Measurements from ENCODE around the gene CUL5. TPM values are rescaled to one million over a fixed set of nuclear protein-coding genes. Genes with fewer than 3 reads are reported as not detected.
A peak's percentile ranks its signal among the peaks of the same experiment; 100 is the strongest.

CUL5 gene
- total and polyA plus RNA-seq, 2 donors from 2014 or later: 9.4 to 38.9 TPM

- H3K27me3 ChIP-seq (ENCODE audit: control insufficient read depth, insufficient read depth, low read length): no peaks in the 10 kb centered on the region
- peaks cover 0 to 3% (median 0%) of the 10 kb centered on the region in 3 donors for H3K36me3 ChIP-seq (ENCODE audit: control insufficient read depth in 2 of 3, insufficient read depth in 3 of 3, low read length in 3 of 3)
- no peak for DNase-seq
- no peak overlapping the region for H3K4me3 ChIP-seq (ENCODE audit: low read length in 3 of 3)
- TF ChIP-seq CTCF (IDR thresholded peaks at IDR 0.05; ENCODE audit: borderline replicate concordance, extremely low read depth, insufficient read depth): no peak
- H3K9ac ChIP-seq (ENCODE audit: low read length in 3 of 3): no peak overlapping the region
- intact Hi-C loops (cut with DNase I): no loop called here
- FAIRE-seq: peak; percentile 27
- H3K9me3 ChIP-seq (ENCODE audit: control insufficient read depth in 2 of 3, insufficient read depth in 1 of 3, low read length in 3 of 3): no peaks in the 10 kb centered on the region
- H3K4me1 ChIP-seq (ENCODE audit: control insufficient read depth in 2 of 3, insufficient read depth in 2 of 3, low read depth in 1 of 3, low read length in 3 of 3): no peaks in the 10 kb centered on the region
- no peak overlapping the region for H3K27ac ChIP-seq (ENCODE audit: low read depth in 2 of 2, low read length in 2 of 2)
Measured at GRCh38 chr11:108063410-108063809, 54.7 kb downstream of the CUL5 start.

- no peak for TF ChIP-seq CTCF (IDR thresholded peaks at IDR 0.05; ENCODE audit: borderline replicate concordance, extremely low read depth, insufficient read depth)
- intact Hi-C loops (cut with DNase I): no loop called here
- H3K9me3 ChIP-seq (ENCODE audit: control insufficient read depth in 2 of 3, insufficient read depth in 1 of 3, low read length in 3 of 3): no peaks in the 10 kb centered on the region
- H3K36me3 ChIP-seq (ENCODE audit: control insufficient read depth in 2 of 3, insufficient read depth in 3 of 3, low read length in 3 of 3): peaks cover 0 to 6% (median 0%) of the 10 kb centered on the region in 3 donors
- H3K27me3 ChIP-seq (ENCODE audit: control insufficient read depth, insufficient read depth, low read length): no peaks in the 10 kb centered on the region
- H3K27ac ChIP-seq (ENCODE audit: low read depth in 2 of 2, low read length in 2 of 2): no peak overlapping the region
- H3K4me1 ChIP-seq (ENCODE audit: control insufficient read depth in 2 of 3, insufficient read depth in 2 of 3, low read depth in 1 of 3, low read length in 3 of 3): no peaks in the 10 kb centered on the region
- no peak for DNase-seq
- peak; percentile 59 for FAIRE-seq
- H3K4me3 ChIP-seq (ENCODE audit: low read length in 3 of 3): no peak overlapping the region
- H3K9ac ChIP-seq (ENCODE audit: low read length in 3 of 3): no peak overlapping the region
Measured at GRCh38 chr11:108069947-108070346, 61.2 kb downstream of the CUL5 start.

GRCh38 chr11:108084811-108085210 lies 76.1 kb downstream of the CUL5 start:
- no peaks in the 10 kb centered on the region for H3K27me3 ChIP-seq (ENCODE audit: control insufficient read depth, insufficient read depth, low read length)
- FAIRE-seq (no peak), DNase-seq (peak in 2 of 5 donors; percentile 51 to 52)
- no peak for TF ChIP-seq CTCF (IDR thresholded peaks at IDR 0.05; ENCODE audit: borderline replicate concordance, extremely low read depth, insufficient read depth)
- no peak overlapping the region for H3K27ac ChIP-seq (ENCODE audit: low read depth in 2 of 2, low read length in 2 of 2)
- H3K4me1 ChIP-seq (ENCODE audit: control insufficient read depth in 2 of 3, insufficient read depth in 2 of 3, low read depth in 1 of 3, low read length in 3 of 3): no peaks in the 10 kb centered on the region
- intact Hi-C loops (cut with DNase I): no loop called here
- H3K36me3 ChIP-seq (ENCODE audit: control insufficient read depth in 2 of 3, insufficient read depth in 3 of 3, low read length in 3 of 3): peaks cover 3 to 14% (median 5%) of the 10 kb centered on the region in 3 donors
- H3K9ac ChIP-seq (ENCODE audit: low read length in 3 of 3): no peak overlapping the region
- no peaks in the 10 kb centered on the region for H3K9me3 ChIP-seq (ENCODE audit: control insufficient read depth in 2 of 3, insufficient read depth in 1 of 3, low read length in 3 of 3)
- H3K4me3 ChIP-seq (ENCODE audit: low read length in 3 of 3): no peak overlapping the region

- FAIRE-seq: no peak
- no peak for DNase-seq
- TF ChIP-seq CTCF (IDR thresholded peaks at IDR 0.05; ENCODE audit: borderline replicate concordance, extremely low read depth, insufficient read depth): no peak
- Histone ChIP-seq H3K27ac (ENCODE audit: low read depth in 2 of 2, low read length in 2 of 2) (no peak overlapping the region), H3K4me3 (ENCODE audit: low read length in 3 of 3) (no peak overlapping the region), H3K4me1 (ENCODE audit: control insufficient read depth in 2 of 3, insufficient read depth in 2 of 3, low read depth in 1 of 3, low read length in 3 of 3) (no peaks in the 10 kb centered on the region), H3K9me3 (ENCODE audit: control insufficient read depth in 2 of 3, insufficient read depth in 1 of 3, low read length in 3 of 3) (no peaks in the 10 kb centered on the region), H3K36me3 (ENCODE audit: control insufficient read depth in 2 of 3, insufficient read depth in 3 of 3, low read length in 3 of 3) (peaks cover 2 to 10% (median 5%) of the 10 kb centered on the region in 3 donors), H3K9ac (ENCODE audit: low read length in 3 of 3) (no peak overlapping the region), H3K27me3 (ENCODE audit: control insufficient read depth, insufficient read depth, low read length) (no peaks in the 10 kb centered on the region)
- intact Hi-C loops (cut with DNase I): no loop called here
Measured at GRCh38 chr11:108085672-108086071, 77.0 kb downstream of the CUL5 start.

All from kidney (tissue), 14 donors.